ENCODE measurements around the gene SCAPER. TPM values are rescaled to one million over a fixed set of nuclear protein-coding genes. Genes with fewer than 3 reads are reported as not detected.

Gene SCAPER
- total RNA-seq, 4 donors from 2014 or later = 19.6 to 35.9 (median 31.8) TPM

DNA sequence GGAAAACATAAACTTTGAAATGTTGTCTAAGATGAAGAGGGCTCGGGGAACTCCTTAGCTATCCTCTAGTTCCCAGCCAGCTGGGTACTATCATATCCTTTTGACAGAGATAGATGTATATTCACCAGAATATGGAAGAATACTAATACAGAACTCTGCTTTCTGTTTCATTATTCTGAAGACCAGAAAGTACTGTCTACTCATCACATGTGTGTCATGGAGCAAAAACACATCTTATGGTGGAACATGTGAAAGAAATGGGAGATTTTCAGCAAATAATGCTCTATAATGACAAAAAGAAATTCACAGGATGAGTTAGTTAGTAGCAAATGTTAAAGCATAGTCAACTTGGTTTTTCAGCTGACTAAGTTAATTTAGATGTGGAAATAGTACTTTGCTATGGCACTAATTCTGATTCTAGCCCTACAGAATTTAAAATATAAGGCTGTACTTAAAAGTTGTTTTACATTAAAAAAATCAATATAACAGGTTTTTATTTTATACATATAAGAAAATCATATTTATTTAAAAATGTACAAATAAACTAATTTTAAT lies 552.0 kb downstream of the SCAPER start:
- no peaks in the 10 kb centered on the region for H3K9me3 ChIP-seq
- in situ Hi-C loops (cut with MboI; ENCODE audit: low sequenced_read_pairs in 4 of 4) = no loop called here
- ATAC-seq = no peak

DNA sequence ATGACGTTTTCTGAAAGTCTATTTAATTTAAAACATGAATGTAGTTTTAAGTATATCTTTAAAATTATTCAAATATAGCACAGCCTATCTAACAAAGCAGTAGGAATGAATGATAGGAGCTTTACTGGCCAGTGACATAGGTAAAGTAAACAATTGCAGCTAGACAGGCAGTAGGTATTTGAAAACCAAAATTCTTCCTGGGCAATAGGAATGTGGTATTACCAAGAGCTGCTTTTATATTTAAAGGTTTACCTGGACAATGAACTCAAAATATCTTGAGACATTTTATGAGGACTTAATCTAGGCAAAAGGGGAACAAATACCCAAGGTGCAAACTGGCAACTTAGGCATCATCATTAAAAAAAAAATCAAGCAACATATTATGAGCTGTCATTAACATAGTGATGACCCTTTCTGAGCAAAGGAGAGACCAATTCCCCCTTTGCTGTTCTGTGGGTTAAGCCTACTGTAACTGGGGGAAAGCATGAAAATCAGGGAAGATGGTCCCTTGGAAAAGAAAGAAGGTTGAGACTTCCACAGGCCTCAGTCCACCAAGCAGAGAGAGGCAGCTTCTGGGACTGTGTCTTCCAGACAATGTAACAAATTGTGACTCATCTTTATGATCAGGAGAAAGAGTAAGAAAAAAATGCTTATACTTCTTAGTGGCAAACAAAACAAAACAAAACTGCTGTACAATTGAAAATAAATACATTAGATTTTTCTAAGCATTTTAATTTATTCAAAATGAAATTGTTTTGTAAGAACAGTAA lies 555.7 kb downstream of the SCAPER start:
- Histone ChIP-seq H3K36me3 (peaks cover 2 to 5% of the 10 kb centered on the region in 2 donors), H3K4me3 (no peak overlapping the region), H3K27me3 (peaks cover 38 to 51% (median 48%) of the 10 kb centered on the region in 3 donors), H3K9me3 (no peaks in the 10 kb centered on the region), H3K4me1 (peaks cover 7 to 10% of the 10 kb centered on the region in 2 donors), H3K27ac (no peak overlapping the region)
- intact Hi-C loops (cut with DNase I; ENCODE audit: low total_unique reads) = no loop called here
- DNase-seq (no peak), ATAC-seq (no peak)
- in situ Hi-C loops (cut with MboI; ENCODE audit: low sequenced_read_pairs in 4 of 4) = loop anchor here in 1 of 4 donors (25.0 kb wide), 1 partner anchor 162 kb away; no protein-coding TSS in a partner anchor
- TF ChIP-seq, protein P1, sequence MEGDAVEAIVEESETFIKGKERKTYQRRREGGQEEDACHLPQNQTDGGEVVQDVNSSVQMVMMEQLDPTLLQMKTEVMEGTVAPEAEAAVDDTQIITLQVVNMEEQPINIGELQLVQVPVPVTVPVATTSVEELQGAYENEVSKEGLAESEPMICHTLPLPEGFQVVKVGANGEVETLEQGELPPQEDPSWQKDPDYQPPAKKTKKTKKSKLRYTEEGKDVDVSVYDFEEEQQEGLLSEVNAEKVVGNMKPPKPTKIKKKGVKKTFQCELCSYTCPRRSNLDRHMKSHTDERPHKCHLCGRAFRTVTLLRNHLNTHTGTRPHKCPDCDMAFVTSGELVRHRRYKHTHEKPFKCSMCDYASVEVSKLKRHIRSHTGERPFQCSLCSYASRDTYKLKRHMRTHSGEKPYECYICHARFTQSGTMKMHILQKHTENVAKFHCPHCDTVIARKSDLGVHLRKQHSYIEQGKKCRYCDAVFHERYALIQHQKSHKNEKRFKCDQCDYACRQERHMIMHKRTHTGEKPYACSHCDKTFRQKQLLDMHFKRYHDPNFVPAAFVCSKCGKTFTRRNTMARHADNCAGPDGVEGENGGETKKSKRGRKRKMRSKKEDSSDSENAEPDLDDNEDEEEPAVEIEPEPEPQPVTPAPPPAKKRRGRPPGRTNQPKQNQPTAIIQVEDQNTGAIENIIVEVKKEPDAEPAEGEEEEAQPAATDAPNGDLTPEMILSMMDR (IDR thresholded peaks at IDR 0.05 in 4 of 5, conservative IDR thresholded peaks at IDR 0.05 in 1 of 5) = no peak
- no peak for TF ChIP-seq POLR2A (IDR thresholded peaks at IDR 0.05)

More for the DNA sequence above, 552.0 kb downstream of the SCAPER start:
- H3K4me1 ChIP-seq = no peaks in the 10 kb centered on the region
- intact Hi-C loops (cut with DNase I; ENCODE audit: low total_unique reads) = no loop called here
- DNase-seq = no peak
- H3K36me3 ChIP-seq = peaks cover 2 to 5% of the 10 kb centered on the region in 2 donors
- no peak overlapping the region for H3K27ac ChIP-seq
- no peak for TF ChIP-seq POLR2A (IDR thresholded peaks at IDR 0.05)
- TF ChIP-seq, protein P1 (IDR thresholded peaks at IDR 0.05 in 4 of 5, conservative IDR thresholded peaks at IDR 0.05 in 1 of 5) = no peak
- peaks cover 2 to 14% (median 14%) of the 10 kb centered on the region in 3 donors for H3K27me3 ChIP-seq
- no peak overlapping the region for H3K4me3 ChIP-seq

DNA sequence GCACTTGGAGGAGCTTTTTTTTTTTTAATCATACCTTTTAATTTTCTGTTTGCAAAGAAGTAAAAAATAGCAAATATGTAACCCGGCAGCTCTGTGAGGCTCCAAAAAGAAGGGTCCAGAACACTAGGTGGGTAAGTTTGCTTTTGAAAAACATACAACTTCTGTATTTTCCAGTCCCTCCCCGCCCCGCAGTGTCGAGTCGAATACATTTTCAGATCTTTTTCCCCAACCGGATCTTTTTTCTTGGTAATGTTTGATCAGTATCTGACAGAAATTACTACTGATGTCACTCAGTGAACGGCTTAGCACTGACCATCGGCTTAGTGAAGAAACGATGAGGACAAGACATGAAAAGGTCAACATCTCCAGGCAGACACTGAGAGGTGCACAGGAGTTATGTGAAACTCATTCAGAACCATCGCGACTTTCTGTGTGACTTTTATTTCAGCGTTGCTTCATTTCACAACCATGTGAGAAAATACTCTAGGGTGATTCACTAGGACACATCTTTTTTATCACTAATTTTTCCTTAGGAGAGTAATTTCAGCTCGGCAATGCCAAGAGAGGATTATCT lies 557.6 kb downstream of the SCAPER start:
- no peak for DNase-seq
- TF ChIP-seq, protein P1 (IDR thresholded peaks at IDR 0.05 in 4 of 5, conservative IDR thresholded peaks at IDR 0.05 in 1 of 5) = no peak
- no peak for TF ChIP-seq POLR2A (IDR thresholded peaks at IDR 0.05)
- H3K4me3 ChIP-seq = peak overlapping the region in 1 of 4 donors; percentile 57
- H3K4me1 ChIP-seq = peaks cover 7 to 10% of the 10 kb centered on the region in 2 donors
- H3K9me3 ChIP-seq = no peaks in the 10 kb centered on the region
- H3K36me3 ChIP-seq = peaks cover 0 to 2% of the 10 kb centered on the region in 2 donors
- in situ Hi-C loops (cut with MboI; ENCODE audit: low sequenced_read_pairs in 4 of 4) (loop anchor here in 1 of 4 donors (25.0 kb wide), 1 partner anchor 160 kb away; no protein-coding TSS in a partner anchor), intact Hi-C loops (cut with DNase I; ENCODE audit: low total_unique reads) (no loop called here)
- H3K27me3 ChIP-seq = peaks cover 57 to 70% (median 67%) of the 10 kb centered on the region in 3 donors
- no peak for ATAC-seq
- no peak overlapping the region for H3K27ac ChIP-seq

DNA sequence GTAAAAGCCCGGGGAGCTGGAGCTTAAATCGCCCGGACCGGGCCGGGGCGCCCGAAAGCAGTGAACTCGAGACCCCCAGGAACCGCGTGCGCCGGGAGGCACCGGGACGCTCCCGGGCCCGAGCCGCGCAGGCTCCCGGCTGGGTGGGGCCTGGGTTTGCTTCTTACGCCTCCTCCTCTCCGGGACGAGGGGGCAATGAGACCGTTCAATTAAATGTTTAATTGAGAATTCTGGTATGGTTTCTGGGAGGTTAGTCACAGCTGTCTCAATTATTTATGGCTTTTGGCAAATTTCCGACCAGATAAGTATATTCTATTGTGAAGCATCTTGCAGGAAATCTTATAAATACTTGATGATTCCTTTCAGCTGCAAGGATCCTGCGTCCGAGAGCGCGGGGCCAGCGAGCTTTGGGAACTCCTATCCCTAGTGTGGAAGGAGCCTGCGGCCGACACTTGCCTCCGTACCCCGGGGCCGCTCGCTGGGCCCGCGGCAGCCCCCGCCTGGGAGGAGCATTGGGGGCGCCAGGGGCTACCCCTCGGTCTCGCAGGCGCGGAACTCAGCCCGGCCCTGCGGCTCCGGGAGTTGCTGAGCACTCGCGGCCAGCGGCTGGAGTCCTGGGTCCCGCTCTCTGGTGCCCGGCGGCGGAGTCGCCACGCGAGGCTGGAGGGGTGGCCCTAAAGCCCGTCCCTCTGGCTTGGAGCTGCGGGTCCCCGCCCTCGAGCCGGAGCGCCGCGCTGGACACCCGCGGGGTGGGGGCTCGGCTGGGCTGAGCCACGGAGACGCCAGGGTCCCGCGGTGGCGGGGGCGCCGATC lies 558.3 kb downstream of the SCAPER start:
- TF ChIP-seq, protein P1 (IDR thresholded peaks at IDR 0.05 in 4 of 5, conservative IDR thresholded peaks at IDR 0.05 in 1 of 5) = no peak
- no peak for TF ChIP-seq POLR2A (IDR thresholded peaks at IDR 0.05)
- Histone ChIP-seq H3K9me3 (no peaks in the 10 kb centered on the region), H3K36me3 (peaks cover 0 to 2% of the 10 kb centered on the region in 2 donors), H3K4me3 (peak overlapping the region; percentile 0 to 57 (median 38)), H3K4me1 (peaks cover 12 to 13% of the 10 kb centered on the region in 2 donors), H3K27ac (no peak overlapping the region), H3K27me3 (peaks cover 64 to 77% (median 74%) of the 10 kb centered on the region in 3 donors)
- no peak for ATAC-seq
- no peak for DNase-seq
- intact Hi-C loops (cut with DNase I; ENCODE audit: low total_unique reads) = no loop called here
- in situ Hi-C loops (cut with MboI; ENCODE audit: low sequenced_read_pairs in 4 of 4) = loop anchor here in 1 of 4 donors (25.0 kb wide), 1 partner anchor 160 kb away; no protein-coding TSS in a partner anchor
